OCI-LY7 (cell line): Measurements from ENCODE around the gene GNG7.

ENCODE experiments used
- EZH2phosphoT487 ChIP-seq: fragments of 200-600 bp; sonication (generic); IDR thresholded peaks from 2 replicates; pipeline ENCODE4 v1.6.1; 2018; ENCODE audit warnings: low read depth, borderline replicate concordance, mild to moderate bottlenecking, mixed run types, antibody characterized with exemption, low read length, moderate library complexity, mixed read lengths
- TF ChIP-seq, protein P1 (sequence below): fragments of 200-600 bp; sonication (generic); conservative IDR thresholded peaks from 2 replicates; pipeline ENCODE4 v1.5.1; 2014; ENCODE audit warnings: mild to moderate bottlenecking, antibody characterized with exemption, low read length, moderate library complexity, mixed read lengths

DNA sequence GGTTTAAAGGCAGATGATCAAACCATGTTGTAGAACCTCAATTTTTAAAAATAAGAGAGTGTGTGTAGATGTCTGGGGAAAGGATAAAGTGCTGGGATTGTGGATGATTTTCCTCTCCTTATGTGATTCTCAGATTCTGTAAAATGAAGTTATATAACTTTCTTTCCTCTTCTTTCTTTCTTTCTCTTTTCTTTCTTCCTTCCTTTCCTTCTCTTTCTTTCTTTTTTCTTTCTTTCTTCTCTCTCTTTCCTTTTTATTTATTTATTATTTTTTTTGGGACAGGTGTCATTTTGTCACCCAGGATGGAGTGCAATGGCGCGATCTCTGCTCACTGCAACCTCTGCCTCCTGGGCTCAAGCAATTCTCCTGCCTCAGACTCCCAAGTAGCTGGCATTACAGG is 144.0 kb downstream of the GNG7 start:
- TF ChIP-seq, protein P1, sequence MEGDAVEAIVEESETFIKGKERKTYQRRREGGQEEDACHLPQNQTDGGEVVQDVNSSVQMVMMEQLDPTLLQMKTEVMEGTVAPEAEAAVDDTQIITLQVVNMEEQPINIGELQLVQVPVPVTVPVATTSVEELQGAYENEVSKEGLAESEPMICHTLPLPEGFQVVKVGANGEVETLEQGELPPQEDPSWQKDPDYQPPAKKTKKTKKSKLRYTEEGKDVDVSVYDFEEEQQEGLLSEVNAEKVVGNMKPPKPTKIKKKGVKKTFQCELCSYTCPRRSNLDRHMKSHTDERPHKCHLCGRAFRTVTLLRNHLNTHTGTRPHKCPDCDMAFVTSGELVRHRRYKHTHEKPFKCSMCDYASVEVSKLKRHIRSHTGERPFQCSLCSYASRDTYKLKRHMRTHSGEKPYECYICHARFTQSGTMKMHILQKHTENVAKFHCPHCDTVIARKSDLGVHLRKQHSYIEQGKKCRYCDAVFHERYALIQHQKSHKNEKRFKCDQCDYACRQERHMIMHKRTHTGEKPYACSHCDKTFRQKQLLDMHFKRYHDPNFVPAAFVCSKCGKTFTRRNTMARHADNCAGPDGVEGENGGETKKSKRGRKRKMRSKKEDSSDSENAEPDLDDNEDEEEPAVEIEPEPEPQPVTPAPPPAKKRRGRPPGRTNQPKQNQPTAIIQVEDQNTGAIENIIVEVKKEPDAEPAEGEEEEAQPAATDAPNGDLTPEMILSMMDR: no peak
- no peak for TF ChIP-seq EZH2phosphoT487
